ENCODE results near the gene ODC1. TPM values are rescaled to one million over a fixed set of nuclear protein-coding genes. Genes with fewer than 3 reads are reported as not detected.
"Not testable (repeated sequence)": the region's sequence is repeated elsewhere in the genome, so short reads cannot be mapped to it uniquely, and the experiment has no call there.

The ODC1 gene
- 338 and 376 TPM in 2 replicates for total RNA-seq
- 107 TPM for polyA plus RNA-seq (2012)

- DNase-seq (ENCODE audit: low read depth), result peak; percentile 95
These were observed at the start of gene ODC1 for GRCh38 chr2:10447895-10448575. TSS of gene ODC1 (minus strand) at chr2:10448327. CDS start at chr2:10445032, 3,295 bp downstream.

GRCh38 chr2:10497797-10498251 lies 49.7 kb upstream of the ODC1 start:
- DNase-seq (ENCODE audit: low read depth), result peak; percentile 98

GRCh38 chr2:10495988-10496313 lies 47.8 kb upstream of the ODC1 start:
- DNase-seq (ENCODE audit: low read depth), result no peak

GRCh38 chr2:10495311-10495987 lies 47.3 kb upstream of the ODC1 start:
- no peak for DNase-seq (ENCODE audit: low read depth)

GRCh38 chr2:10494351-10495066 lies 46.4 kb upstream of the ODC1 start:
- DNase-seq (ENCODE audit: low read depth), result no peak

- DNase-seq (ENCODE audit: low read depth), result peak; percentile 84
These were observed 45.6 kb upstream of the ODC1 start for GRCh38 chr2:10493634-10494281.

- DNase-seq (ENCODE audit: low read depth), result no peak
These were observed 45.0 kb upstream of the ODC1 start for GRCh38 chr2:10493075-10493633.

GRCh38 chr2:10490806-10491291 lies 42.7 kb upstream of the ODC1 start:
- no peak for DNase-seq (ENCODE audit: low read depth)

GRCh38 chr2:10489842-10490555 lies 41.9 kb upstream of the ODC1 start:
- DNase-seq (ENCODE audit: low read depth), result no peak

- not testable (repeated sequence) for DNase-seq (ENCODE audit: low read depth)
These were observed 40.0 kb upstream of the ODC1 start for GRCh38 chr2:10488142-10488541.

- not testable (repeated sequence) for DNase-seq (ENCODE audit: low read depth)
These were observed 39.6 kb upstream of the ODC1 start for GRCh38 chr2:10487741-10488104.

- no peak for DNase-seq (ENCODE audit: low read depth)
These were observed 39.1 kb upstream of the ODC1 start for GRCh38 chr2:10487081-10487740.

- DNase-seq (ENCODE audit: low read depth), result no peak
These were observed 38.5 kb upstream of the ODC1 start for GRCh38 chr2:10486601-10487079.

GRCh38 chr2:10486091-10486490 lies 38.0 kb upstream of the ODC1 start:
- no peak for DNase-seq (ENCODE audit: low read depth)

GRCh38 chr2:10482913-10483312 lies 34.8 kb upstream of the ODC1 start:
- no peak for DNase-seq (ENCODE audit: low read depth)

GRCh38 chr2:10482460-10482859 lies 34.3 kb upstream of the ODC1 start:
- DNase-seq (ENCODE audit: low read depth), result no peak

- DNase-seq (ENCODE audit: low read depth), result no peak
These were observed 33.6 kb upstream of the ODC1 start for GRCh38 chr2:10481666-10482157.

- no peak for DNase-seq (ENCODE audit: low read depth)
These were observed 33.0 kb upstream of the ODC1 start for GRCh38 chr2:10481055-10481665.

GRCh38 chr2:10480359-10480949 lies 32.3 kb upstream of the ODC1 start:
- DNase-seq (ENCODE audit: low read depth), result no peak

Data from myocyte (in vitro differentiated cells).